HEK293 (cell line): ENCODE data around the gene SPATA25.

Source experiments
- CTCF ChIP-seq: fragments of 450-650 bp; formaldehyde crosslinking; IDR thresholded peaks from 2 replicates; pipeline ENCODE4 v1.5.1; 2016; ENCODE audit warnings: missing biosample characterization, missing genetic modification characterization
- IKZF3 ChIP-seq: fragments of 450-650 bp; IDR thresholded peaks from 2 replicates; pipeline ENCODE4 v1.5.0; 2018; ENCODE audit warnings: missing biosample characterization, mild to moderate bottlenecking, missing genetic modification characterization, moderate library complexity
- ZIC2 ChIP-seq: fragments of 450-650 bp; formaldehyde crosslinking; IDR thresholded peaks from 2 replicates; pipeline ENCODE4 v1.5.1; 2016; ENCODE audit warnings: missing biosample characterization, missing genetic modification characterization
- ZNF19 ChIP-seq: fragments of 450-650 bp; formaldehyde crosslinking; IDR thresholded peaks from 2 replicates; pipeline ENCODE4; 2016; ENCODE audit warnings: missing biosample characterization, missing genetic modification characterization, low read depth
- ZNF335 ChIP-seq: fragments of 450-650 bp; formaldehyde crosslinking; conservative IDR thresholded peaks from 2 replicates; pipeline ENCODE4 v1.5.1; 2016; ENCODE audit warnings: missing biosample characterization, missing genetic modification characterization
- ZNF561 ChIP-seq: fragments of 450-650 bp; IDR thresholded peaks from 2 replicates; pipeline ENCODE4 v1.5.1; 2018; ENCODE audit warnings: missing biosample characterization, missing genetic modification characterization, borderline replicate concordance
- ZNF660 ChIP-seq: fragments of 450-650 bp; IDR thresholded peaks from 2 replicates; pipeline ENCODE4 v1.5.1; 2018; ENCODE audit warnings: missing biosample characterization, mild to moderate bottlenecking, missing genetic modification characterization
- TF ChIP-seq, protein P1 (sequence below): fragments of 450-650 bp; formaldehyde crosslinking; IDR thresholded peaks from 2 replicates; pipeline ENCODE4 v1.5.1; 2016; ENCODE audit warnings: missing biosample characterization, missing genetic modification characterization, low read depth
- TF ChIP-seq, protein P2 (sequence below): fragments of 450-650 bp; formaldehyde crosslinking; IDR thresholded peaks from 2 replicates; pipeline ENCODE4 v1.5.1; 2016; ENCODE audit warnings: missing biosample characterization, missing genetic modification characterization

DNA sequence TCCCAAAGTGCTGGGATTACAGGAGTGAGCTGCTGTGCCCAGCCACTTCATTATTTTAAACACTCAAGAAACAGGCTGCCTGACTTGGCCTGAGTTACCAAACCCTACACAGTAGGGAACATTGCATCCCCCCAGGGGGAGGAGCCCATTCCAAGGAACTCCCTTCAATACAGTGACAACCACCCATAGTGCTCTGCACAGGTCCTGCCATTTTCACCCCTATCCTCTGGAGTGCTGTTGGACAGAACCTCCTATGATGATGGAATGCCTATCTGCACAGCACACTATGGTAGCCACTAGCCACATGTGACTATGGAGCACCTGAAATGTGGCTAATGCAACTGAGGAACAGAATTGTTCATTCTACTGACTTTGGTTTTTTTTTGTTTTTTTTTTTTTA lies 42.0 kb downstream of the SPATA25 start:
- TF ChIP-seq CTCF (tag by site-specific recombination) (no peak), ZNF561 (tag by site-specific recombination) (no peak), ZNF660 (tag by site-specific recombination) (no peak), ZNF335 (tag by site-specific recombination) (no peak), ZNF19 (tag by site-specific recombination) (no peak), ZIC2 (tag by site-specific recombination) (peak; percentile 54), IKZF3 (tag by site-specific recombination) (no peak)
- TF ChIP-seq, protein P1, sequence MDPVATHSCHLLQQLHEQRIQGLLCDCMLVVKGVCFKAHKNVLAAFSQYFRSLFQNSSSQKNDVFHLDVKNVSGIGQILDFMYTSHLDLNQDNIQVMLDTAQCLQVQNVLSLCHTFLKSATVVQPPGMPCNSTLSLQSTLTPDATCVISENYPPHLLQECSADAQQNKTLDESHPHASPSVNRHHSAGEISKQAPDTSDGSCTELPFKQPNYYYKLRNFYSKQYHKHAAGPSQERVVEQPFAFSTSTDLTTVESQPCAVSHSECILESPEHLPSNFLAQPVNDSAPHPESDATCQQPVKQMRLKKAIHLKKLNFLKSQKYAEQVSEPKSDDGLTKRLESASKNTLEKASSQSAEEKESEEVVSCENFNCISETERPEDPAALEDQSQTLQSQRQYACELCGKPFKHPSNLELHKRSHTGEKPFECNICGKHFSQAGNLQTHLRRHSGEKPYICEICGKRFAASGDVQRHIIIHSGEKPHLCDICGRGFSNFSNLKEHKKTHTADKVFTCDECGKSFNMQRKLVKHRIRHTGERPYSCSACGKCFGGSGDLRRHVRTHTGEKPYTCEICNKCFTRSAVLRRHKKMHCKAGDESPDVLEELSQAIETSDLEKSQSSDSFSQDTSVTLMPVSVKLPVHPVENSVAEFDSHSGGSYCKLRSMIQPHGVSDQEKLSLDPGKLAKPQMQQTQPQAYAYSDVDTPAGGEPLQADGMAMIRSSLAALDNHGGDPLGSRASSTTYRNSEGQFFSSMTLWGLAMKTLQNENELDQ (tag by site-specific recombination): no peak
- TF ChIP-seq, protein P2, sequence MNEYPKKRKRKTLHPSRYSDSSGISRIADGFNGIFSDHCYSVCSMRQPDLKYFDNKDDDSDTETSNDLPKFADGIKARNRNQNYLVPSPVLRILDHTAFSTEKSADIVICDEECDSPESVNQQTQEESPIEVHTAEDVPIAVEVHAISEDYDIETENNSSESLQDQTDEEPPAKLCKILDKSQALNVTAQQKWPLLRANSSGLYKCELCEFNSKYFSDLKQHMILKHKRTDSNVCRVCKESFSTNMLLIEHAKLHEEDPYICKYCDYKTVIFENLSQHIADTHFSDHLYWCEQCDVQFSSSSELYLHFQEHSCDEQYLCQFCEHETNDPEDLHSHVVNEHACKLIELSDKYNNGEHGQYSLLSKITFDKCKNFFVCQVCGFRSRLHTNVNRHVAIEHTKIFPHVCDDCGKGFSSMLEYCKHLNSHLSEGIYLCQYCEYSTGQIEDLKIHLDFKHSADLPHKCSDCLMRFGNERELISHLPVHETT (tag by site-specific recombination): no peak
